ENCODE data around the gene GNB3. TPM values are rescaled to one million over a fixed set of nuclear protein-coding genes. Genes with fewer than 3 reads are reported as not detected.

The GNB3 gene
- total and polyA plus RNA-seq, 9 donors: 0.34 to 15.0 (median 10.1) TPM

GRCh38 chr12:6866163-6866919 is 25.6 kb downstream of the GNB3 start:
- intact Hi-C loops (cut with DNase I): loop anchor here (5.0 to 10.0 kb wide), 2 partner anchors 98 to 101 kb away; no protein-coding TSS in a partner anchor
- TF ChIP-seq POLR2A (IDR thresholded peaks at IDR 0.05) (no peak), EP300 (IDR thresholded peaks at IDR 0.05) (no peak), CTCF (IDR thresholded peaks at IDR 0.05) (no peak)
- Histone ChIP-seq H3K36me3 (no peaks in the 10 kb centered on the region), H3K27me3 (no peaks in the 10 kb centered on the region), H3K4me1 (ENCODE audit: insufficient read depth) (no peaks in the 10 kb centered on the region), H3K9me3 (no peaks in the 10 kb centered on the region), H3K4me3 (peak overlapping the region; percentile 83), H3K27ac (peak overlapping the region; percentile 49 to 90)
- 71 to 73% (median 73%) methylated on average over 19 of the region's 19 CpGs for WGBS, 3 donors
- DNase-seq: peak in 4 of 5 donors; percentile 47 to 63 (median 56)

- DNase-seq: no peak
- WGBS, 3 donors: 2 to 5% (median 3%) methylated on average over 31 to 33 of the region's 33 CpGs
- H3K27ac ChIP-seq: peak overlapping the region; percentile 49 to 90
- no peak for TF ChIP-seq POLR2A (IDR thresholded peaks at IDR 0.05)
- TF ChIP-seq CTCF (IDR thresholded peaks at IDR 0.05): no peak
- TF ChIP-seq EP300 (IDR thresholded peaks at IDR 0.05): no peak
- H3K9me3 ChIP-seq: no peaks in the 10 kb centered on the region
- H3K4me1 ChIP-seq (ENCODE audit: insufficient read depth): no peaks in the 10 kb centered on the region
- H3K4me3 ChIP-seq: peak overlapping the region; percentile 83
- no peaks in the 10 kb centered on the region for H3K27me3 ChIP-seq
- H3K36me3 ChIP-seq: no peaks in the 10 kb centered on the region
- intact Hi-C loops (cut with DNase I): loop anchor here (5.0 to 10.0 kb wide), 2 partner anchors 98 to 100 kb away; no protein-coding TSS in a partner anchor
Observed at GRCh38 chr12:6866920-6867412, 26.2 kb downstream of the GNB3 start.

GRCh38 chr12:6867413-6868210 is 26.9 kb downstream of the GNB3 start, which contains the start of gene TPI1:
TPI1 (plus strand) TSS chr12:6867531; CDS start chr12:6867567, 36 bp downstream.
- H3K4me3 ChIP-seq: peak within 1 kb of the TSS; percentile 83
- H3K27me3 ChIP-seq: no peaks in the 10 kb centered on the region
- DNase-seq: peak; percentile 87 to 91 (median 89)
- intact Hi-C loops (cut with DNase I): loop anchor here (5.0 to 10.0 kb wide), 2 partner anchors 97 to 100 kb away; no protein-coding TSS in a partner anchor
- H3K4me1 ChIP-seq (ENCODE audit: insufficient read depth): no peaks in the 10 kb centered on the region
- H3K27ac ChIP-seq: peak within 1 kb of the TSS; percentile 73 to 90
- TF ChIP-seq POLR2A (IDR thresholded peaks at IDR 0.05) (peak; percentile 95), EP300 (IDR thresholded peaks at IDR 0.05) (no peak), CTCF (IDR thresholded peaks at IDR 0.05) (no peak)
- 0% methylated on average over 58 to 86 of the region's 86 CpGs for WGBS, 3 donors
- no peaks in the 10 kb centered on the region for H3K9me3 ChIP-seq
- H3K36me3 ChIP-seq: no peaks in the 10 kb centered on the region

Measured in ovary (tissue), 9 donors.